Transverse colon (tissue), 4 donors: ENCODE results near the gene SESN1.

Experiments used
- EP300 ChIP-seq: sonication (generic); formaldehyde crosslinking; IDR thresholded peaks from one replicate; pipeline ENCODE4 v1.6.1; 2017; ENCODE audit warnings: antibody characterized with exemption, low read depth
- POLR2A ChIP-seq: fragments of 450-650 bp; IDR thresholded peaks from one replicate; pipeline ENCODE4 v1.6.1; 2016; ENCODE audit warnings: antibody characterized with exemption, mild to moderate bottlenecking, moderate library complexity
- POLR2AphosphoS5 ChIP-seq, 3 donors: sonication (generic); formaldehyde crosslinking; IDR thresholded peaks; one replicate each; pipeline ENCODE4 v1.6.1; 2016; ENCODE audit warnings: antibody characterized with exemption in 3 of 3
- TF ChIP-seq, protein P1 (sequence below), 5 experiments: fragments of 200-600 bp in 3 of 5; fragments of 450-650 bp in 2 of 5; sonication (generic) in 3 of 5; IDR thresholded peaks; 1 replicate in 2 of 5; 2 replicates in 3 of 5; pipeline ENCODE4 v1.5.1; 2016 to 2017; ENCODE audit warnings: antibody characterized with exemption in 5 of 5, inconsistent platforms in 3 of 5, mild to moderate bottlenecking in 2 of 5, moderate library complexity in 1 of 5

DNA sequence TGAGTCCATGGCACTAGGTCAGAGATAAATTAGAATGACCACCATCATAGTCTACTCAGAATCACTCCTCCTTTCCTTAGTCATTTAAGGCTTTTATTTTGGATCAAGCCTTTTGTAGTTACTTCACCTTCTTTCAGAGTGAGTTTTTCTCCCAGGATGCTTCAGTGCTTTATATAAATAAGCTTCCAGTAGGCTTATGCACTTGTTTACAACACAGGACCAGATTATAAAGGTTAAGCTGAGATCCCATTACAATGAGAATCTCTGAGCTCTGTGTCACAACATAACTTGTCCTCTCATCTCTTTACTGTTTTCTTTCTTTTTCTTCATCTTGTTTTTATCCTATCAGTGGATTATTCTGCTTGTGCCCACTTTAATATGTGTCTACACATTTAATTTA lies 48.5 kb upstream of the SESN1 start:
- TF ChIP-seq POLR2A: no peak
- TF ChIP-seq POLR2AphosphoS5 (IDR thresholded peaks at IDR 0.05): no peak
- TF ChIP-seq, protein P1, sequence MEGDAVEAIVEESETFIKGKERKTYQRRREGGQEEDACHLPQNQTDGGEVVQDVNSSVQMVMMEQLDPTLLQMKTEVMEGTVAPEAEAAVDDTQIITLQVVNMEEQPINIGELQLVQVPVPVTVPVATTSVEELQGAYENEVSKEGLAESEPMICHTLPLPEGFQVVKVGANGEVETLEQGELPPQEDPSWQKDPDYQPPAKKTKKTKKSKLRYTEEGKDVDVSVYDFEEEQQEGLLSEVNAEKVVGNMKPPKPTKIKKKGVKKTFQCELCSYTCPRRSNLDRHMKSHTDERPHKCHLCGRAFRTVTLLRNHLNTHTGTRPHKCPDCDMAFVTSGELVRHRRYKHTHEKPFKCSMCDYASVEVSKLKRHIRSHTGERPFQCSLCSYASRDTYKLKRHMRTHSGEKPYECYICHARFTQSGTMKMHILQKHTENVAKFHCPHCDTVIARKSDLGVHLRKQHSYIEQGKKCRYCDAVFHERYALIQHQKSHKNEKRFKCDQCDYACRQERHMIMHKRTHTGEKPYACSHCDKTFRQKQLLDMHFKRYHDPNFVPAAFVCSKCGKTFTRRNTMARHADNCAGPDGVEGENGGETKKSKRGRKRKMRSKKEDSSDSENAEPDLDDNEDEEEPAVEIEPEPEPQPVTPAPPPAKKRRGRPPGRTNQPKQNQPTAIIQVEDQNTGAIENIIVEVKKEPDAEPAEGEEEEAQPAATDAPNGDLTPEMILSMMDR (IDR thresholded peaks at IDR 0.05): no peak
- no peak for TF ChIP-seq EP300
